DLD1 (cell line): ENCODE measurements around the gene NTS.

Experiments
- in situ Hi-C: cut with HindIII; loops from 2 replicates; pipeline ENCODE4 v1.10.0; 2017; ENCODE audit warnings: low sequenced_read_pairs

Gene NTS, protein sequence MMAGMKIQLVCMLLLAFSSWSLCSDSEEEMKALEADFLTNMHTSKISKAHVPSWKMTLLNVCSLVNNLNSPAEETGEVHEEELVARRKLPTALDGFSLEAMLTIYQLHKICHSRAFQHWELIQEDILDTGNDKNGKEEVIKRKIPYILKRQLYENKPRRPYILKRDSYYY

DNA sequence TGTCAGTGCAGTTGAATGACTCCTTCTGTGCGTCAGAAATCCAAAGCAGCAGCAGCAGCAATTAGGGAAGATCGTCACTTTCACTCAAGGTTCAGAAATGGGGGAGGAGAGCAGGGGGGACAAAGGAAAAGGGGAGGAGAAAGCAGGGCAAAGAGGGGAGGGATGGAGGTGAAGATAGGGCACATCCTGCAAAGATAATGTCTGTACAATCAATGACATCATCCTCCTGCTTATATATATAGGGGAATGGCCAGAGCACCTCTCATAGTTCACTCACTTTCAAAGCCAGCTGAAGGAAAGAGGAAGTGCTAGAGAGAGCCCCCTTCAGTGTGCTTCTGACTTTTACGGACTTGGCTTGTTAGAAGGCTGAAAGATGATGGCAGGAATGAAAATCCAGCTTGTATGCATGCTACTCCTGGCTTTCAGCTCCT is at the start of gene NTS:
Gene NTS (plus strand): TSS at position 265 of the 431 bp plus-strand sequence. CDS start 109 bp downstream, at position 374.
- in situ Hi-C loops: loop anchor here (25.0 kb wide), 1 partner anchor 312 kb away; no protein-coding TSS in a partner anchor

DNA sequence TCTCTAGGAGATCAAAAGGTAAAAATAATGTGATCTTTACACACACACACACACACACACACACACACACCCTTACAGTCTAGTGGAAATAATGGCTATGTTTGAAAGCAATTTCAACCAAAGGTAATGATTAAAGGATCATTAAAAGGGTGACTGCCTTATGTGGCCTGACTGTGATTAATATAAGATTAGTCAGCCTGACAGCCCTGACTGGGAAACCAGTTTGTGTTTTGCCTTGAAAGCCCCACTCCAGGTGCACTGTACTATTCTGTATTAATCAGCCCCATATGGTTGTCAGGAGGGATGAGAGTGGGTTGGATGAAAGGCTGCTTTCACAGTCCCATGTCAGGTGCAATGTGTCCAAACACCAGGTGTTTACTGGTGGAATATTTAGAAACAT is 48.3 kb upstream of the NTS start:
- in situ Hi-C loops: no loop called here

- in situ Hi-C loops: no loop called here
Measured at GRCh38 chr12:85828576-85828975, 45.5 kb upstream of the NTS start.

GRCh38 chr12:85829391-85829790 is 44.7 kb upstream of the NTS start:
- in situ Hi-C loops: no loop called here

GRCh38 chr12:85831327-85831990 is 42.6 kb upstream of the NTS start:
- in situ Hi-C loops: no loop called here

DNA sequence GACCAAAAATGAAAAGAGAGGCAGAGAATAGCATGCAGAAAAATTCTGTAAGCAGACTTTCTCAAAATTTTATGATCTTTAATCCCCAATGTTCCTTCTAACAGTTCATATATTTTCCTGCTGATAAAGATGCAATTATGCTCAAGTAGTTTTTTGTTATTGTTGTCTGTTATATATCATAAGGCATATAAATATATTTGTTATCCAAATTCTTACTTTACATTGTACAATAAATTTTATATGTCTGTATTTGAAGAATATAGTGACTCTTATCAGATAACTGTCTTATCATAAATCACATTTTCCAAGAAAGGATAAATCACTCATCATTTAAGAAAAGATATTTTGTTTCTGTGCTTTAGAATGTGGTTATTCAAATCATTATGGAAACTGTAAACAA is 40.5 kb upstream of the NTS start:
- in situ Hi-C loops: no loop called here

DNA sequence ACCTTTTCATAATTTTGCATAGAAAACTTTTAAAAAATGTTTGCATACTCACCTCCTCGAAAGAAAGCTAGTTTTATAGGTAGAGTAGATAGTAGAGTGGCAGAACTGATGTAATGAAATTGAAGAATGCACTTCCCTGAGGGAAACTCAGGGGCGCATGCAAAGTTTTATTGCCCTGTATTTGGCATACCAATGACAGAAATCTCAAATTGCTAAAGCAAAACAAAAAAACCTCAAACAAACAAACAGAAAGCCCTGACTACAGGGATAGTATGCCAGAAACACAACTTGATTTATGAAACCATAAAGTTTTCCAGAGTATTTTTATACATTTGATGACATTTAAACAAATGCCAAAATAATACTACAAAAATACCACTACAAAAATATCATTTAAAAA is 39.7 kb upstream of the NTS start:
- in situ Hi-C loops: no loop called here

- in situ Hi-C loops: no loop called here
Measured at GRCh38 chr12:85835426-85836196, 38.5 kb upstream of the NTS start.

DNA sequence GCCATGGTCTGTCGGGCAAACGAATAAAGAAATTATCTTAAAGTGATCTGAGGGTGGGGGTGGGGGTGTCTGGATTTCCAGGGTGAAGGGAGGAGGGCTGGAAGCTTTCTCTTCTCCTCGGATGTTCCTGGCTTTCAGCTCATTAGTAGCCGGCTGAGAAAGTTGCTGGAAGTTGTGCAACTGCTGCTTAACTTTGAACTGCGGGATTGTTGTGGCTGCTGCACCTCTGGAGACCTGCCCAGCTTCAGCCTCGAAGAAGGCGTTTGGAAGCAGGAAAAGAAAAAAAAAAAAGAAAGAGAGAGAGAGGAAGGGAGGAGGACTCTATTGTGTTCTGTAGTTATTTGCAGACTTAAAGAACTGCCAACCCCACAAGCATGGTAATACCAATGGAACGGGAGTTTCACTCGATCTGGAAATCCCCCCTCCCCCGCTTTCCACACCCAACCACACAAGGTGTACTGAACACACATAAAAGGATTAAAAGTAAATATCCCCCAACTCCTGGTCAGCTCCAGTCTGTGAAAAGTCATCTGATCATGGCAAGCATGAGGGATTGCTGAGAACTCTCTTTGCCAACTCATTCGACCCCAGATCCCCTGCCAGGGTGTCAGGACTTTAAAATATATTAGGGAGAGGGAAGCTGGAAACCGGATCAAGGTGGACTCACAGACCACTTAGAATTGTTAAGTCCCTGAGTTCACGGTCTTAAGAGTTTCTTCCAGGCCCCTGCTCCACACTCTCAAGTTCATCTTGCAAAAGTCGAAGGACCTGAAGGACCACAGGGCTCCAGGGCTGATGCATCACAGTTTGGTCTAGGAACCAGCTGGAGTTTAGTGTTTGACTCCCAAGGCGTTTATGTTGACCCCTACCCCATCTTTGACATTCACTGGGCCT is 37.7 kb upstream of the NTS start, which contains the start of gene RASSF9:
Gene RASSF9 (minus strand): TSS at position 213 of the 894 bp plus-strand sequence. CDS start 208 bp downstream, at position 5.
- in situ Hi-C loops: no loop called here

GRCh38 chr12:85843606-85844310 is 30.3 kb upstream of the NTS start:
- in situ Hi-C loops: no loop called here

GRCh38 chr12:85849344-85849743 is 24.8 kb upstream of the NTS start:
- in situ Hi-C loops: no loop called here

DNA sequence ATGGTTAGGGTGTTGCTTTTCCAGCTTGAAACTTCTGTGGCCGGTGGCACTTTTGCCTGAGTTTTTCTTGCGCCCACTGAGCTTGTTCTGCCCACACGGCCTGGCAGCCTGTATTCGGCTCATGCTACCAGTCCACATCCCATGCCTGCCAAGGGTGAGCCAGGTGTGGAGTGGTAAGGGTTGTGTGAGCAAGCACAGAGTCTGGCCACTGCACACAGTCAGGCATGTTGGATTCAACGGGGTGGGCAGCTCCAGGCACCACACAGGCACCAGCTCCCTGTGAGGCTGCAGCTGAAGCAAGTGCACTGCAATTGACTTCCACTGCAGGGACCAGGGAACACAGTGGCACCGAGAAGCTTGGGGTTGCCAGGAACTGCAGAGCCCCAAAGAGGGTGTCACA is 18.8 kb upstream of the NTS start:
- in situ Hi-C loops: loop anchor here (25.0 kb wide), 1 partner anchor 293 kb away; no protein-coding TSS in a partner anchor

DNA sequence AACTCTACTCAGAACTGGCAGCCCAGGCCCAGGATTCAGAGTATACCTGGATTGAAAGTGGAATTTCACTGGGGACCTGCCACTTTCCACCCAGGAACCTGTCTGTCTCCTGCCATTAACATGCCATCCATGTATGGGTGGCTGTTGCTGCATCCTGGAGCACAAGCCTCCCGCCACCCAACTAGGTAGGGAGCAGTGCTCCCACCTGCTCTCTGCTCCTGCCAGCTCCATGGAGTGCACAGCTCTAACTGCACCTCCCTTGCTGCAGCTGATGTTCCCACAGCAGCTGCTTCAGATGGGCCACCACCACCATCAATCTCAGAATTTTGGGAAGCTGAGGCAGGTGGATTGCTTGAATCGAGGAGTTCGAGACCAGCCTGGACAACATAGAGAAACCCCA is 17.1 kb upstream of the NTS start:
- in situ Hi-C loops: loop anchor here (25.0 kb wide), 1 partner anchor 295 kb away; no protein-coding TSS in a partner anchor

- in situ Hi-C loops: loop anchor here (25.0 kb wide), 1 partner anchor 304 kb away; no protein-coding TSS in a partner anchor
Measured at GRCh38 chr12:85865890-85866289, 8.2 kb upstream of the NTS start.

GRCh38 chr12:85866986-85867776 is 6.9 kb upstream of the NTS start:
- in situ Hi-C loops: loop anchor here (25.0 kb wide), 1 partner anchor 305 kb away; no protein-coding TSS in a partner anchor

DNA sequence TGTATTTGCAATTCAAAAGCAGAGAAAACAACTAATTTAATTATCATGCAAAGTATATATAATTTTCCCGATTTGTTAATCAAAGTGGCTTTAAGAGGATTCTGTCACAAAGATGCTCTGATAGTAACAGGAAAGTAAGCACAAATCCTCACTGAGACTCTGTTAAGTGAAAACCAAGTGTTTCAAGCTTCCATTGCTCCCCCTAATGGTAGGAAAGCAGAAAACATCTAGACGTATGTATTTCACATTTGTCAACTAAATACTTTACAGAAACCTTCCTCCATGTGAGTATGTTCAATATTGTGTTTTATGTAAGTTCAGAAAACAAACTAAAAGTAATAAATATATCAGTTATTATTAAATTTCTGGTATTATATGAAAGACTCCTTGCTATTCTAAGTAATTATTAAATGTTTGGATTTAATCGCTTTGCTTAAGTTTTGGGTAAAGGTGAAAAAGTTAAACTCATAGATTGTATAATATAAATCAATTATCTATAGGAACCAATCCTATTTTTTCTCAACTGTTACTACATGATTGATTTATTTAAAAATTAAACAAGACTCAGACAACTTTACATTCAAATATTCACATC is 1.5 kb upstream of the NTS start:
- in situ Hi-C loops: loop anchor here (25.0 kb wide), 1 partner anchor 310 kb away; no protein-coding TSS in a partner anchor

- in situ Hi-C loops: no loop called here
Measured at GRCh38 chr12:85877459-85877858, 3.4 kb downstream of the NTS start.

DNA sequence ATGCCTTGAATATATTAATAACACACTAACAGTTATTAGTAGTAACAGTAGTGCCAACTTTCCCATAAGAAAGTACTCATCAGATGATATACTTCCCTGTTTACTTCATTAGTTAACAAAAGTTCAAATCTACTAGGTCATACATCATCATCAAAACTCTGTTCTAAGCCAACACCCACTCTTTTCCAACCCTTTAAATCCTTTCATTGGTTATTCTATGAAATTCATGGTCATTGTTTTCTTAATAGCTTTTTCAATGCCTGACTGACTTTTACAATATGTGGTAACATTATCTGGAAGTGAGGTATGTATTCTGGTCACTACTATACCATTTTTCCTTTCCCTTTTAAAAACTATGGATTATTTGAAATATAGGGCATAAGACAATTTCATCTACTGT is 9.7 kb downstream of the NTS start:
- in situ Hi-C loops: no loop called here

- in situ Hi-C loops: no loop called here
Measured at GRCh38 chr12:85894653-85895052, 20.6 kb downstream of the NTS start.
